AG08395 (cell line): Measurements from ENCODE around the gene SMAD4.
"Not testable (repeated sequence)": the region's sequence is repeated elsewhere in the genome, so short reads cannot be mapped to it uniquely, and the experiment has no call there.

Source experiments
- DNase-seq: peaks from one replicate; pipeline ENCODE4 v3.0.0; 2012; ENCODE audit warnings: mixed read lengths, low spot score

Gene SMAD4

GRCh38 chr18:51029694-51030536, at the start of gene SMAD4:
TSS of gene SMAD4 (plus strand) at chr18:51030213. CDS start at chr18:51047047, 16,834 bp downstream.
- DNase-seq, result peak; percentile 99

DNA sequence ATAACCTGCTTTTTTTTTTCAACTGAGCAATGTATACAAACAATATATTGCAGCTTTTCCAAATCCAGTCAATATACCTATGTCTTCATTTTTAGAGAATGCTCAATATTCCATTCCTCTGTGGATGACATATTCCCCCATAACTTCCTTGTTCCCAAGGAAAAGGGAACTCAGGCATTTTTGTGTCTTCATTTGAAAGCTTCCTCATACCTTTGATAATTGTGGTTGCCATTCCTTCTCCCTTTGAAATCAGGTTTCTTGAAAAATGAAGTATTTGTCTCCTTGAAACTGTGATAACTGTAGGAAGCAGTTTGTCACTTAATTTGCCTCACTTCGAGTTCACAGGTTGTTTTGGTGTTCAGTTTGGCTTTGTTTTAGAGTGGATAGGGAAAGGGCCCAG, 48.6 kb upstream of the SMAD4 start:
- DNase-seq, result peak; percentile 8

DNA sequence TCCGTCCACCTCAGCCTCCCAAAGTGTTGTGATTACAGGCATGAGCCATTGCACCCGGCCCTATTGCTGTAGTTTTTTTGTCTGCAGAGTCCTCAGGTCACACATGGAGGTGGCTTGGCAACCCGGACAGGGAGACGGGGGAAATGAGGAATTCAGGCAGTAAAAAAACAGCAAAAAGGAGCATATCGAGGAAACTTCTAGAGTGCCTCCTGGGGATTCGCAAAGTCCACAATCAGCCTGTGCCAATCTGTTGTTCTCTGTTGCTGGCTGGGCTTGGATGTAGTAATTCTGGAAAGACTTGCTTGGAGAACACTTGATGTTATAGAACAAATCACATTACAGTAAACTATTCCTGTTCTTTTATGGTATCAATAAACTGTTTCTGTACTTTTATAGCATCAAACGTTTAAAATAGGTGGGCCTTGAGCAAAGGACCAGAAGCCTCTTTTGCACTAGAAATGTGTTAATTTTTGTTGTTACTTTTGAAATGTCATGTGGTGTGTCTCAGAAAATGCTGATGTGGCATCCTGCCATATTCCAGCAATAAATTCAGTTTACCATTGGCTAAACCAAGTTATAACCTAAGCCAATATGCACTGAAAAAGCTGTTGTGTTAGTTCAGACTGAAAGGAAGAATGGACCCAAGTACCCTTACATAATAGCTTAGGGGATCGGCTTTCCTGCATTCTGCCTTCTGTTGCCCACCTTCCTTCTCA, 47.8 kb upstream of the SMAD4 start:
- DNase-seq, result no peak

GRCh38 chr18:50982802-50983179, 47.2 kb upstream of the SMAD4 start:
- DNase-seq, result no peak

DNA sequence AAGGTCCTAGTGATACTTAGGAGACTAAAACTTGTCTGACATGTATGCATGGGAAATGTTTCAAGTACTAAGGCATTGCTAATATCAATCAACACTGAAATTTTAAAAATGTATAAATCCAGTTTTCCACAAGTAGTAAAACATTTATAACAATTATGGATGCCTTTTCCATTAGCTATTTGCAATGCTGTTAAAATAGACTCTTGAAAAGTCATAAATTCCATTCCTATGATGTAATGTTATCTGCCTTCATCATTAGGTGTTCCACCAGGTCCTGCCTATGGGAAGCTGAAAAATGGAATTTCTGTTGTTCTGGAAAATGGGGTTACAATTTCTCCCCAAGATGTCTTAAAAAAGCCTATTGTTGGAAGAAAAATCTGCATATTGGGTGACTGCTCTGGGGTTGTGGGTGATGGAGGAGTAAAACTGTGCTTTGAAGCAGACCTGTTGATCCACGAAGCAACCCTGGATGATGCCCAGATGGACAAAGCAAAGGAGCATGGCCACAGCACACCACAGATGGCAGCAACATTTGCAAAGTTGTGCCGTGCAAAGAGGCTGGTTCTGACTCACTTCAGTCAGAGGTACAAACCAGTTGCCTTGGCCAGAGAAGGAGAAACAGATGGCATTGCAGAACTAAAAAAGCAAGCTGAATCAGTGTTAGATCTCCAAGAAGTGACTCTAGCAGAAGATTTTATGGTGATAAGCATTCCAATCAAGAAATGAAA, 43.5 kb upstream of the SMAD4 start:
- peak; percentile 76 for DNase-seq

GRCh38 chr18:50987261-50987660, 42.8 kb upstream of the SMAD4 start:
- DNase-seq, result peak; percentile 25

DNA sequence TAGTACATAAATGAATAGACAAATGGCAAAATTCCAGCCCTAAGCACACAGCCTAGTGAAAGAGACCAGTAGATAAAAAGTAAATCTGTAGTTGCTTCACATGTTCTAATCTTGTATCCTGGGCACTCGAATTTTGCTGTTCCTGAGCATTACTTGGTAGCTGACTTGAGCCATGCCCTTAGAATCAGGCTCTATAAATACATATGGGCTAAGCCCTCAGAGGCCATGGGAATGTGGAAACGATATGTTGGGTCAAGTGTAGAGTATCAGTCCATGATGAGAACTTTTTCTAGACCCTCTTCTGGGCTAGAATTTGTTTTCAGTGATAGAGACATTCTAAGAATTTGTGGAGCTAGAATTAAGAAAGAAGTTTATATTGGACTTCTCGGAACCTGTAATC, 40.3 kb upstream of the SMAD4 start:
- no peak for DNase-seq

DNA sequence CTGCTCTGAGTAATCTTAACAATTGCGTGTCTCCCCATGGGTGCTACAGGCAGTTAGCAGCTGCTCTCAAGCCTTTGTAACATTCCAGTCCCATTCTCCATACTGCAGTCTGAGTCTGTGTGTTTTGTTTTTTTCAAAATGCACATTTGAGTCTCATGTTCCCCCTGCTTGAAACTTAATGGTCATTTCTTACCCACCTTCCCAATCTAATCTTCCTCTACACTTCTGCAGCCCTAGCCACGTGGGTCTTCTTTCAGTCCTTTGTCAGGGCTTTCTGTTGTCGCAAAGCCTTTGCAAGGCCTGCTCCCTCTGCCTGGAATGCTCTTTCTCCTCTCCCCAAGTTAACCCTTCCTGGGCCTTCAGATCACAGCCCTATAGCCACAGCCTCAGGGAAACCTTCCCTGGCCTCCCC, 37.7 kb upstream of the SMAD4 start:
- DNase-seq, result no peak

- no peak for DNase-seq
Measured at GRCh38 chr18:50994031-50994430, 36.0 kb upstream of the SMAD4 start.

- not testable (repeated sequence) for DNase-seq
Measured at GRCh38 chr18:51003174-51003573, 26.8 kb upstream of the SMAD4 start.

- no peak for DNase-seq
Measured at GRCh38 chr18:51006061-51006818, 23.8 kb upstream of the SMAD4 start.

GRCh38 chr18:51006948-51007789, 22.8 kb upstream of the SMAD4 start:
- no peak for DNase-seq

DNA sequence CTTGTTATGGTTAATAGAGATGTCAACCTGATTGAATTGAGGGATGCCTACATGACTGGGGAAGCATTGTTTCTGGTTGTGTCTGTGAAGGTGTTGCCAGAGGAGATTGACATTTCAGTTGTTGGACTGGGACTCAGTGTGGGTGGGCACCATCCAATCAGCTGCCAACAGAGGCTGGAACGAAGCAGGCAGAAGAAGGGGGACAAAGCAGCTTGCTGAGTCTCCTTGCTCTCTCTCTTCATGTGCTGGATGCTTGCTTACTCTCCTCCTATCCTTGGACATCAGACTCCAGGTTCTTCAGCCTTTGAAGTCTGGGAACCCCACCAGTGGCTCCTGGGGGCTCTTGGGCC, 22.2 kb upstream of the SMAD4 start:
- no peak for DNase-seq

- peak; percentile 28 for DNase-seq
Measured at GRCh38 chr18:51009072-51009471, 20.9 kb upstream of the SMAD4 start.

- no peak for DNase-seq
Measured at GRCh38 chr18:51010218-51010617, 19.8 kb upstream of the SMAD4 start.

DNA sequence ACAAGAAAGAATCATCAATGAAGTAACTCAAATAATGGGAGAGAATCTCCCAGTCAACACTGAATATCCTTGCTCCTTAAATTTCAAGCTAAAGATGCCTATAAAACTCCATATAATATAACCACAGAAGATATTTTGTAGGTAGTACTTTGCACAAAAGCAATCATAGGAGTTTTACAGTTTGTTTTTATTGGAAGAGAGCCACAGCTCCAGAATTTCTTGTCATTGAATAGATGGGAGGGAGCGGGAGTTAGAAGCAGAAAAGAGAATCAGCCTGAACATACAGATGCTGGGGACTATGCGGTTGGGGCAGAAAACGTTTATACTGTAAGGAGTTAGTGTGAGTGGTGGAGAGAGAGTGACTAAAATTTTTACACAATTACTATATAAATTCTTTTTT, 18.3 kb upstream of the SMAD4 start:
- no peak for DNase-seq

DNA sequence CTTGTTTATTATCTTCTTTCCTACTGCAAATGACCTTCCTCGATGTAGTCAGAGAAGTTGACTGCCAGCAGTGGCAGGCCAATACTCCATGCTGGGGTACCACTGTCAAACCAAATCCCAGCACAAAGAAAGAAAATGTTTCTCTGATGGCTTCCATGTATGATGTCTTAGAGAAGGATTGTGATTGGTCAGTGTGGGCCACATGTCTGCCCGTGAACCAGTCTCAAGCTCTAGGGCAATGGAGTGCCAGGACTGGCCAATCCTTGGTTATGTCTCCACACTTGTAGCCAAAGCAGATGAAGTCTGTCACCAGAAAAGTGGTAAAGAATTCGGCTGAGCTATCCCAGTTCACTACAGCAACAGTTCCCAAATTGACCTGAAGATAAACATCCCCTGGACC, 17.6 kb upstream of the SMAD4 start:
- no peak for DNase-seq

DNA sequence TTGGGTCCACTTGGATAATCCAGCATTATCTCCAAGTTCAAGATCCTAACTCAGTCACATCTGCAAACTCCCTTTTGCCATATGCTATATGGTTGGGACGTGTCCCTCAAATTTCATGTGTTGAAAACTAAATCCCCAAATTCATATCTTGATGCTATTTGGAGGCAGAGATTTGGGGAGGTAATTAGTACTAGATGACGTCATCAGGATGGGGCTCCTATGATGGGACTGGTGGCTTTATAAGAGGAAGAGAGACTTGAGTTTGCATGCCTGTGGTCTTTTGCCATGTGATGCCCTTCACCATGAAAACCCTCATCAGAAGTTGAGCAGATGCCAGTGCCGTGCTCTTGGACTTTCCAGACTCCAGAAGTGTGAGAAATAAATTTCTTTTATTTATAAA, 16.8 kb upstream of the SMAD4 start:
- no peak for DNase-seq

DNA sequence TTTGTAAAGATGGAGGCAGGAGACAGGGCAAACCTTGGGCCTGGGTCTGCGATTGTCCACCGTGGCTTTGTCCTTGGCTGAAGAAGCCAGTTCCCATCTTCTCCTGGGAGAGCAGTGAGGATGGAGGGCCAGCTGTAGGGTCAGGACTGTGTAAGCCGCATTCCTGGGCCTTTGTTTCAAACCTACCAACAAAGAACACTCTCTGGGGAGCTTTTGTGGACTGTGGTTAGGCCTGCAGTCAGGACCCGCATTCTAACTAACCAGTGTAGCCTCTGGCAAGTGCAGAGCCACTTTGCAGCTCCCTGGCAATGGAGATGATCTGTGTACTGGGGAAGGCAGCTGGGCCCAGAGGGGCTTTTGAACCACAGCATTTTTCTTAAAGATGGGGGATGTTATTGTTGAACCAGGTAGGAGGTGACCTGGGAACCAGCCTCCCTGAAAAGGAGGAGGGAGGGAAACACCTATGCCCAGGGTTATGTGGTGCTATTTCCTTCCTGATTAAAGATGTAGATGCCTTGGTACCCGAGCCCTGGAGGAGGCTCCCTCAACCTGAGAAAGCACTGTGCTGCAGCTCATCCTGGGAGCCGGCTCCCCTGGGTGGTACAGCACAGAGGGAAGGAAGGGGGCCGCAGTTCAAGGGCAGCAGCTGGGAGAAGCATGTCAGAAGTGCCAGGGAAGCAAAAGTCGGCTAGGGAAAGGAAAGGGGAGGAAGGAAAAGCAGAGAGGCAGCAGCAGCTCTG, 12.7 kb upstream of the SMAD4 start:
- no peak for DNase-seq

- no peak for DNase-seq
Measured at GRCh38 chr18:51020536-51020935, 9.5 kb upstream of the SMAD4 start.
